HG03460 (cell line): ENCODE results near the gene SHISA9.
"Not testable (repeated sequence)": the region's sequence is repeated elsewhere in the genome, so short reads cannot be mapped to it uniquely, and the experiment has no call there.

Experiments used
- ATAC-seq: cut with Tn5 transposase; IDR thresholded peaks from one replicate; pipeline ENCODE4 v1.9.1; 2021; ENCODE audit not compliant: unreplicated experiment

SHISA9 gene

DNA sequence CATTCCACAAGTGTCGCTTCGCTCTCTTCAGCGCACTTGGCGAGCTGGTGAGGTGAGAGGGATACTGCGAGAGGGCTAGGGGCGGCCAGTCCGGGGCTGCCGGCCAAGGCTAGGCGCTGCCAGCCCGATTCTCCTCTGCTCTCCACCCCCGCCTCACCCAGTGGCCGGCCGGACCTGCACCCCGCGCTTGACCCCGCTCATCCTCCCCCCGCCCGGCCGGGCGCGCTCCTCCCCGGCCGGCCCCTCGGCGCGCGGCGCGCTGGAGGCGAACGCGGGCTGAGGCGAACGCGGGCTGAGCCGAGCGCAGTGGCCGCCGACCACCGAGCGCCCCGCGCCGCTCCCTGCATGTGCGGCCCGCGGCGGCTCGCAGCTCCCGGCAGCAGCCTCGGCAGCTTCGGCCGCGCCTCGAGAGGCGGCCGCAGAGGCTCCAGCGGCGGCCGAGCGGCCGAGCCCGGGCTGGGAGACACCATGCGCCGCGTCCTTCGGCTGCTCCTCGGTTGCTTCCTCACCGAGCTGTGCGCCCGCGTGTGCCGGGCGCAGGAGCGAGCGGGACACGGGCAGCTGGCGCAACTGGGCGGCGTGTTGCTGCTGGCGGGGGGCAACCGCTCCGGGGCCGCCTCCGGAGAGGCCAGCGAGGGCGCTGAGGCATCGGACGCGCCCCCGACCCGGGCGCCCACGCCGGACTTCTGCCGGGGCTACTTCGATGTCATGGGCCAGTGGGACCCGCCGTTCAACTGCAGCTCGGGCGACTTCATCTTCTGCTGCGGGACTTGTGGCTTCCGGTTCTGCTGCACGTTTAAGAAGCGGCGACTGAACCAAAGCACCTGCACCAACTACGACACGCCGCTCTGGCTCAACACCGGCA lies at the start of gene SHISA9:
SHISA9 (plus strand) TSS at position 2 of the 865 bp plus-strand sequence.
- no peak for ATAC-seq

DNA sequence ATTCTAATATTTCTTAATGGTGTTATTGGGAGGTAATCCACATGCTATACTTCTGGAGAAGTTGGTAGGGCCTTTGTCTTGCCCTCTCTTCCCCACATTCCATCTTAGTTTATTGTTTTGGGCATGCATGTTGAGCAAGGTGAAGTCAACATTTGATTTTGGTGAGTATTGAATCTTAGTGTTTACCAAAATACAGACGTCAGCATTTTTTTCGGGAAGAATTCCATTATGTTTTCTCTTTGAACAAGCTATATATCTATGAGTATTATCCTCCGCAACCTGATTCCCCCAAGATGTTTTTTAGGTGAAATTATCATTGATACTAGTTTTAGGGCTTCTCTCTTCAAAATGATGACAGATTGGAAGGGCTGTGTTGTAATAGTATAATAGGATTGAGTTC lies 47.4 kb upstream of the SHISA9 start:
- ATAC-seq = no peak

DNA sequence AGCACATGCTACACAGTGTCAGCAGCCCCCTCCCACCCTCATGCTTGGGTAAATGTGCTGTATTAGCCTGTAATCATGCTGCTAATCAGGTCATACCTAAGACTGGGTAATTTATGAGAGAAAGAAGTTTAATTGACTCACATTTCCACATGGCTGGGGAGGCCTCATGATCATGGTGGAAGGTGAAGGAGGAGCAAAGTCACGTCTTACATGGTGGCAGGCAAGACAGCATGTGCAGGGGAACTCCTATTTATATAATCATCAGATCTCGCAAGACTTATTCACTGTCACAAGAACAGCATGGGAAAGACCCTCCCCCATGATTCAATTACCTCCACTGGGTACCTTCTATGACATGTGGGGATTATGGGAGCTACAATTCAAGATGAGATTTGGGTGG lies 44.0 kb upstream of the SHISA9 start:
- ATAC-seq = not testable (repeated sequence)

DNA sequence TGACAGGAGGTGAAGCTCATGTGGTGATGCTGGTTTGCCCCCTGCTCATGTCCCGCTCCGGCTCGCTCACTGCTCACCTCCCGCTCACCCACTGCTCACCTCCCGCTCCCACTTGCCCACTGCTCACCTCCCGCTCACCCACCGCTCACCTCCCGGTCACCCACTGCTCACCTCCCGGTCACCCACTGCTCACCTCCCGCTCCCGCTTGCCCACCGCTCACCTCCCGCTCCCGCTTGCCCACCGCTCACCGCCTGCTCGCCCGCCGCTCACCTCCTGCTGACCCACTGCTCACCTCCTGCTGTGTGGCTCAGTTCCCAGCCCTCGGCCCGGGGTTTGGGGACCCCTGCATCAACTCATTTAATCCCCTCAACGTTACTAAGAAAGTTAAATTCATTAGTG lies 39.1 kb upstream of the SHISA9 start:
- no peak for ATAC-seq

DNA sequence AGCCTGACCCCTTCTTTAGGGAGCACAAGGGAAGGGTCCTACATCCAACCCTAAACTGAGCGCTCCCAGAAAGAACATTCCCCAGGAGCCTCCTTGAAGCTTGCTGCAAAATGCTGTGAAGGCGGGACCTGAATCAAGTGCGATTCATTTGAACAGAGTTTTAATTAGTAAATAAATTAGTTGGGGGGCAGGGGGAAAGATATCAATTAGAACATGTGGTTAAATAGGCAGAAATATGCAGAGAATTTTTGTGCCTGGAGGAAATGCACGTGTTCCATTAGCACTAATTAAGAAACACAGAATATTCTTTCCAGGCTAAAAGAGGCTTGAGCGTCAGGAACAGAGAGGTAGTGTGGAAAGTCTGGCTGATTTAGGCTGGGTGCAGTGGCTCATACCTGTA lies 38.5 kb upstream of the SHISA9 start:
- ATAC-seq = no peak

DNA sequence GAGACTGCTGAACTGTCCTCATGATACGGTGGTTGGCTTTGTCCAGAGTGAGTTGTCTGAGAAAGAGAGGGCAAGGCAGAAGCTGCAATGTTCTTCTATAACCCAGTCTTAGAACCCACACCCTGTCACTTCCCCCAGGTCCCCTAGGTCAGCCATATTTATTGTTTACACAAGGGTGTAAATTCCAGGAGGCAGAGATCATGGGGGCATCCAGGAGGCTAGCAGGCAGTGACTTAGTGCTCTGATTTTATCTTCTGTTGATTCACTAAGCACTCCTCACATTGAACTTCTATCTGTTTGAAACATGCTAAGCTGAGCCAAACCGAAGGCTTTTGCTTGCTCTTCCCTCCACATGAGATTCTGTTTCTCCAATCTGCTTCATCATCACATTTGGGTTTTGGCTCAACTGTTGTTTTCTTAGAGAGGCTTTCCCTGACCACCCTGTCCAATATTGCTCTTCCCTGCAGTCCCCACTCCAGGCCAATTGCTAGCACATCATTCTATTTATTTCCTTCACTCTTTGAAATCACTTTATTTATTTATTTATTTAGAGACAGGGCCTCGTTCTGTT lies 34.3 kb upstream of the SHISA9 start:
- no peak for ATAC-seq

DNA sequence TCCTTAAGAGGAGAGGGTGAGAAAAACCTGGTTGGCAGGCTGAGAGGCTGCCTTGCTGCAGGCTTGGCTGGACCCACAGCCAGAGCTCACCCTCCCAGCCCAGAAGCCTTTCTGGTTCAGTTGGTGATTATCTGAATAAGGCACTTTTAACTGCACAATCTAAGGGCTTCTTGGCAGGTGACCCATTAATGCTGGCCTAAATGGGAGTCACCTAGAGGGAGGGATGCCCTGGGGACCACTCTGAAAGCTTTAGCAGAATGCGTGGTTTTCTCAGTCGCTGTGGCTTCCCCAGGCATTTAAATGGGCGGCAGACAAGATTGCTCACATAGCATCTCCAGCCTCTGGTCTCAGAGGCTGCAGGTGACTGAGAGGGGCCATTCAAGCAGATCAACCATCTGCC lies 33.2 kb upstream of the SHISA9 start:
- no peak for ATAC-seq

DNA sequence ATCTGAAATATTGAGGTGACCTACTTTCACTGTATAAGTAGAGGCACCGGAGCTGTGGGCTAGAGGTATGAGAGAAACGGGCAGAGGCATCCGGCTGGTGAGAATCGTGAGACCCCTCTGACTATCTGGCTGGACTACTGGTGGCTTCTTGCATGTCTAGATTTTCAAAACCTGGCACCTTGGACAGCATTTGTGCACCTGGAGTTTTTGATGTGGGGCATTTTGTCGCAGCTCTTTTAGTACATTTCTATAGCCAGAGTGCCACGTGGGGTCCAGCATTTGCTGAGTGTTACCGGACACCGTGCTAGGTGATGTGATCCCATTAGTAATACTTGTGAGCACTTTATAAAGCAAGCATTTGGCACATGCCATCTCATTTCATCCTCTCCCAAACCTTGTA lies 32.6 kb upstream of the SHISA9 start:
- no peak for ATAC-seq

DNA sequence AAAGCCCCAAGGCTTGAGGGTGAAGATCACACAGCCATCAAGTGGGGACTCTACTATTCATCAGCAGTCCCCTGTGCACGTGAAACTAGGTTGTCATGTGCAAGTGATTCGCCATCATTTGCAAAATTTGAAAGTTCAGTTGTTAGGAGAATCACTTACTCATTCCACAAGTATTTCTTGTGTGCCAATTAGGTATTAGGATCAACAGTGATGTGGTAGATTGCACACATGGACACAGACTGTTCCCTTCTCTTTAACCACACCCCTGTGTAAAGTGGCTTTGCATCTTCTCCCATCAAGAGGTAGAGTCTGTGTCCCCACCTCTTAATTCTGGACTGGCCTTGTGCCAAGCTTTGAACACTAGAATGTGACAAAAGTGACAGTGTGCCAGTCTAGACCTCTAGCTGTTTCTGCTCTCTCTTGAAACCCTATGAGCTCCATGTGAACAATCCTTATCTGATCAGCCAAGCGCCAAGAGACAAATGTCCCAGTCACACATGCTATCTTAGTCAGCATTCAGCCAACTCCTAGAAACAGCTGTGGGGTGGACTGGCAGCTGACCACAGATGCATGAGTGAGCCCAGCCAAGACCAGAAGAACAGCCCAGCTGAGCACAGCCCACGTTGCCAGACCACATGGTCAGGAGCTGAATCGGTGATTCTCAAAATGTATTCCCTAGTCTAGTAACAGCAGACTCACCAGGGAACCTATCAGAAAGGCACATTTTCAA lies 31.5 kb upstream of the SHISA9 start:
- no peak for ATAC-seq

DNA sequence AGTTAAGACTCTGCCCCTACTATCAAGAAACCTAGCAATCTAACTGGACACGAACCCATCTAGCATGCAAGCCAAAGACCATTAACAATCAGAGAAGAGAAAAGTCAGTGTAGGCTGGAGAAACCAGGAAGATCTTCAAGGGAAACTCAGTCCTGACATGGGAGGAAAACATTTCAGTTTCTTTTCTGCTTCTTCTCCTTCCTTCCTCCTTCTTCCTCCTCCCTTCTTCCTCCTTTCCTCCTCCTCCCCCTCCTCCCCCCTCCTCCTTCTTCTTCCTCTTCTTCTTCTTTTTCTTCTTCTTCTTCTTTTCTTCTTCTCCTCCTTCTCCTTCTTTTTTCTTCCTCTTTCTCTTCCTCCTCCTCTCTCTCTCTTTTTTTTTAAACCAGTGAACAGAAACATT lies 29.6 kb upstream of the SHISA9 start:
- no peak for ATAC-seq

DNA sequence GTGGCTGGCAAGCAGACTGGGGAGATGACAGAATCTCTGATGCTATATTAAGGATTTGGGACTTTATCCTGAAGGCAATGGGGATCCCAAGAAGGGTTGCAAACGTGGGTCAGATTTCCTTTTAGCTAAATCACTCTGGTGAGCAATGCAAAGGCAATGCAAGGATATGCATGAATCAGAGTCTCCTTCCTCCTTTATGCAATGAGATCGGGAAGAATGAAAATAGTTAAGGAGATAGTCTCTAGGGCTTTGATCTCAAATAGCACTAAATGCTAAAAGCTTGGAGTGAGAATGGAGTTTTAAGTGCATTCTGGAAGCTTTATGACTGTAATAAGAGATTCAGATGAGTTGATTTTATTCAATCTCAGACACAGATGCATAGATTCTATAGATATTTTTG lies 27.2 kb upstream of the SHISA9 start:
- ATAC-seq = no peak

DNA sequence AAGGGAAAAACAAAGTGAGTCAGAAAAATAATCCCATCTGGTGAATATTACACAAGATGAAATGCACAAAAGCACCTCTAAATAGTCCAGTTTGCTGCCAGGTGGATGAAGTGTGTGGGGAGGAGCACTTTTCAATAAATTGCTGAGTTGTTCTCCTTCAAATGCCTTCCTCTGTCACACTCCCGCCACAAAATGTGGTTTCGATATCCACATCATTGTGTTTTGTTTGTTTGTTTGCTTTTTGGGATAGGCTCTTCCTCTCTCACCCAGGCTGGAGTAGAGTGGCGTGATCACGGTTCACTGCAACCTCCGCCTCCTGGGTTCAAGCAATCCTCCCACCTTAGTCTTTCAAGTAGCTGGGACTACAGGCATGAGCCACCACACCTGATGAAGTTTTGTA lies 24.6 kb upstream of the SHISA9 start:
- ATAC-seq = no peak

DNA sequence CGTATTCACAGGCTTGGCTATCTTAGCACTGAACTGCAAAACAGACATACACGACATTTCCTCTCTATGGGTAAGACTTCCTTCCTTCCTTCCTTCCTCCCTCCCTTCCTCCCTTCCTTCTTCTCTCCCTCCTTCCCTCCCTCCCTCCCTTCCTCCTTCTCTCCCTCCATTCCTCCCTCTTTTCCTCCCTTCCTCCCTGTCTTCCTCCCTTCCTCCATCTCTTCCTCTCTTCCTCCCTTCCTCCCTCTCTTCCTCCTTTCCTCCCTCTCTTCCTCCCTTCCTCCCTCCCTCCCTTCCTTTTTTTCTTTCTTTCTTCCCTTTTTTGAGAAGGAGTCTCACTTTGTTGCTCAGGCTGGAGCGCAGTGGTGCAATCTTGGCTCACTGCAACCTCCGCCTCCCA lies 22.4 kb upstream of the SHISA9 start:
- ATAC-seq = no peak

DNA sequence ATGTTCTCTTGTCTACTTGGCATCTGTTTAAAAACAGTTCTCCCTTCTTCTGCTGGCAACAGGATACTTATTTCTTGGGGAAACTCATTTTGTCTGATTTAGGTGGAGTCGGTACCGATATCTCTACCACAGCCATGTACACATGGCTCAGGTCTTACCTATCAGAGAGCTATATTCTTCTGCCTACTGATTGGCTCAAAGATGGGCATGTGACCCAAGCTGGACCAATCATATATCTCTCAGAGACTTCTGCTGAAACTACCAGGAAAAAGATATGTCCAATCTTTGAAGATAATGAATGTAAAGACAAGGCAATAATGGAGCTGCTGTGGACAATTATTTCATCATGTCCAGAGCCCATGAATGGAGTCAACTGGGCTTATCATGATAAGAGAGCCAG lies 21.6 kb upstream of the SHISA9 start:
- no peak for ATAC-seq

DNA sequence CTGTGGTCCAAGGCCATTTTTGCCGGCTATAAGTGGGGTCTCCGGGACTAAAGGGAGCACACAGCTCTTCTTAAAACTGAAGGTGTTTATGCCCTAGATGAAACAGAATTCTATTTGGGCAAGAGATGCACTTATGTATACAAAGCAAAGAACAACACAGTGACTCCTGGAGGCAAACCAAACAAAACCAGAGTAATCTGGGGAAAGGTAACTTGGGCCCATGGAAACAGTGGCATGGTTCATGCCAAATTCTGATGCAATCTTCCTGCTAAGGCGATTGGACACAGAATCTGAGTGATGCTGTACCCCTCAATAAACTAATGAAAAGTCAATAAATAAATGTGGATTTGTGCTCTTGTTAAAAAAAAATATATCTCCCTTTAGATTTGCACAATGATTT lies 20.2 kb upstream of the SHISA9 start:
- ATAC-seq = no peak

DNA sequence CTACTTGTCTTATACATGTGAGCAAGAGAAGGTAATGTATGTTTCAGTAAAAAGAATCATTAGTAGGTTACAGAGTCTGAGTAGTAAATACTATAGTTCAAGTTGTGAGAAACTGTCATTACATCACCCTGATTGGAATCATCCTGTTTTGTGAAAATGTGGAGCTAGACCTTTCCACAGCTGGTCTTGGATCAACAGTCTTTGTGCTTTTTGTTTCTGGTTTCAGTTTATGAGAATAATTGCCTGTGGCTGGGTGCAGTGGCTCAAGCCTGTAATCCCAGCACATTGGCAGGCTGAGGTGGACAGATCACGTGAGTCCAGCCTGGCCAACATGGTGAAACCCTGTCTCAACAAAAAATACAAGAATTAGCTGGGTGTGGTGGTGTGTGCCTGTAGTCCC lies 19.7 kb upstream of the SHISA9 start:
- no peak for ATAC-seq

DNA sequence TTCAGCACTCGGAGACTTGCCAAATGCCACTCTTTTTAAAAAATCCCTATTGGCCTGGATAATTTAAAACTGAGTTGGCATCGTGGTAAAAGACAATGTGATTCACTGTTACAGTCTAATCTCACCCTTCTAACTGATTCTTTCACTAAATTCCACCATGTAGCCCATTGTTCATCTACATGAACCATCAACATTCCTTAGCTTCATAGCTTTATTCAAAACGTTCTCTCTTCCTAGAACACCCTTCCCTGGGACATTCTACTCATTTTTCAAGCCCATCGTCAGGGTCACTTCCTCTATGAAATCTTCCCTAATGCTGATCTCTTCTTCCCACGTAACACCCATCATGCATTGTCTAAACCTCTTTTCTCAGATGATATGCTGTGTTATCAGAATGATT lies 15.7 kb upstream of the SHISA9 start:
- no peak for ATAC-seq

DNA sequence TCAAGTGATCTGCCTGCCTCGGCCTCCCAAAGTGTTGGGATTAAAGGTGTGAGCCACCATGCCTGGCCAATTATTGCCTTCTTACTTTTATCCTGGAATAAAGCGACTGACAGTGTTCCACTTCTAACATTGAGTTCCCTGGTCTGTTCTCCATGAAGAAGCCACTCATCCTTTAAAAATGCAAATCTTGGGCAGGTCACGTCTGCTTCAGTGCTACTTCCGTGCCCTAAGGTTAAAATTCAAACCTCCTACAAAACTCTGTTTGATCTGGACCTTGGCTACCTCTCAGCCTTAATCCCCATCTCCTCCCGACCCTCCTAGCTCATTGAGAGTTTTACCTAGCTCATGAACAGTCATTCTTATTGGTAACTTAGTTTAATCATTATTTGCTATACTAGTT lies 9.6 kb upstream of the SHISA9 start:
- ATAC-seq = no peak

DNA sequence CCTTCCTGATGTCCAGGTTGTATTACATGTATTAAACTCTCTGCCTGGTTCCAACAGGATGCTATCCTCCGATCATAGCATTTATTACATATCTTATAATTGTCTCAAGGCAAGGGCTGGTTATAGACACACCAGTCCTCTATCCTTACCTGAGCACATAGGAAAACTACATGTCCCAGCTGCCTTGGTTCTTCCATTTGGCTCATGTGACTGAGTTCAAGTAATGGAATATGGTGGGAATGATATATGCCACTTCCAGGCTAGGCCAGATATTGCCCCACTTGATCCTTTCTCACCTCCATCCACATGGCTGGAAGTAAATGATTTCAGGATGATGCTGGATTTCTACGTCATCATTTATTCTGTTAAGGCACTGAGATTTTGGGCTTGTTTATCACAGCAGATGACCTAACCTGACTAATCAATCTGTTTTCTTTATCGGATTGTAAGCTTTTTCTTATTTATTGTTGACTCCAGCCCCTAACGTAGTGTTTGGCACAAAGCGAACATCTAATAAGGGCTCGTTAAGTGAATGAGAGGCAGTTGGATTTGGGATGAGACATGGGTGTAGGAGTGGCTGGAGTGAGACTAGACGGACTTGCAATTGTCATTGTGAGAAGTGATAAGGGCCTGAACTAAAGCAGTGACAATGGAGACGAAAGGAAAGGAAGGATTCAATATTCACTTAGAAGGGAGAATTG lies 8.2 kb upstream of the SHISA9 start:
- no peak for ATAC-seq

DNA sequence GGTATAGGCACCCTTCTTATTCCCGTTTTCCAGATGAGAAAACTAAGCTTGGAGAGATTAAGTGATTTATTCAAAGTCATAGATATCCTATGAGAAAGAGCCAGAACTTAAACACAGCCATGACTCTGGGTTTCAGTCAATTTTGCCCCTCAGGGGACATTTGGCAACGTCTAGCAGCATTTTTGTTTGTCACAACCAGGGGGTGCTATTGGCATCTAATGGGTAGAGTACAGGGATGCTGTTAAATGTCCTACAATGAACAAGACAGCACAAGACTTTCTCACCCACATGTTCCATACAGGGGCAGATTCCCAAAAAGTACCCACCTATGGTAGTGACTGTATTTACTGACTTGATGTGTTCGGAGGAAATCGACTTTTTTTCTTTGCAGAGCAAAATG lies 4.8 kb upstream of the SHISA9 start:
- no peak for ATAC-seq

DNA sequence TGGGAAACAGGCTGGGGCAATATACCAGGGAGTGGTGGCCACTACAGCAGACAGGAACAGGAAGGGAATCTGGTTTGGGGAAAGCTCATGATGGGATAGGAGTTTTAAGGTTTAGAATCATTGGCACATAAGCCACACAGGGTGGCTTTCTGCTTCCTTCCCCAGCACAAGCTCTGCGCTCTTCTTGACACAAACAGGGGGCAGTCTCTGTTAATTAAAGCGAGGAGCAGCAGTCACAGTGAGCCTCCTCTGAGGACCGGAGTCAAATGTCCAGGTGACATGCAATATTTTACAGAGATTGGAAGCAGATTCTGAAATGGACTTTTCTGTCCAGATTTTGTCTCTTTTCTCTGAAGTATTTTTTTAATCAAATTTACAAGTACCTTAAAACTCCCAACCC lies 2.8 kb upstream of the SHISA9 start:
- no peak for ATAC-seq
